GM19193 (cell line): ENCODE data around the gene CACNA1S.

Experiments
- POLR2A ChIP-seq: IDR thresholded peaks from 4 replicates; pipeline ENCODE4 v1.6.1; 2011; ENCODE audit not compliant: insufficient read depth, insufficient read length; ENCODE audit errors: extremely low read depth

CACNA1S gene

DNA sequence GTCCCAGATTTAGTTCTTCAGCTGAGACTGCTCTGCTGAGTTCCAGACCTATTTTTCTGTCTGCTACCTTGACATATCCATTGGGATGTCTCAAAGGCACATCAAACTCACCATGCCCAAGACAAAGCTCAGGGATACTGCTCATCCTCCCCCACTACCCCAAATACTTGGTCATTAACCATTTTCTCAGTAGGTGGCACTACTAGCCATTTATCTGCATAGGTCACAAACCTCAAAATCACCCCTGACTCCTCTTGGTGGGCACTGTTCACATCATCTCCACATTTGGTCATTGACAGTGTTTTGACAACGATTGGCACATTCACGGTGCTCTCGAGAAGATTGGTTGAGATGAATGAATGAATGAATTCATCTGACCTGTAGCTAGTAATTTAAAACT is 32.1 kb downstream of the CACNA1S start:
- no peak for TF ChIP-seq POLR2A

DNA sequence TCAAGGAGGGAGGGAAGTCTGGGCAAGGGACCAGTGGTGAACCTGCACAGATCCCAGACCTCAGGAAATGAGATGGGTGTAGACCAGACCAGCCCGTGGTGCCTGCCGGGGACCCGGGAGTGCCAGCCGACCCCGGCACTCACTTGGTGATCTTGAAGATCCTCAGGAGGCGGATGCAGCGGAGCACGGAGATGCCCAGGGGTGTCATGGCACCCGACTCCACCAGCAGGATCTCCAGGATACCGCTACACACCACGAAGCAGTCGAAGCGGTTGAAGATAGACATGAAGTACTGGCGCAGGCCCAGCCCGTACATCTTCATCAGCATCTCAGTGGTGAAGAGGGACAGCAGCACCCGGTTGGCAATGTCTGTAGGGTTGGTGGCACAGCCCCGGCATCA is 34.5 kb downstream of the CACNA1S start:
- TF ChIP-seq POLR2A: no peak

DNA sequence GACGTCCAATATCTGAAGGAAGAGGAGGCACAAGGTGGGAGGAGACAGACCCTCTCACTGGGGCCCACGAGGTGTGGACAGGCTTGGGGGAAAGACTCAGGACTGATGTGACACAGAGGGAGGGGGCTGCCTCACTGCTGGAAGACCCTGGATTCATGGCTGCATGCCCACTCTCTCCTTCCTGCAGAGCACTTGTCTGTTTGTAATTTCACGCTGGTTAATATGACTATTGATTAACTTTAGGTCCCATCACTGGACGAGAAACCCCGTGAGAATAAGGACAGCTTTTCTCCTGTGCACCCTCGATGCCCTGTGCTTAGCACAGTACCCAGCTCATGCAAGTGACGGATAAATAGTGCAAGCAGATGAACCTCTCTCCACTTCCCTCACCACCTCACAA is 35.1 kb downstream of the CACNA1S start:
- no peak for TF ChIP-seq POLR2A

DNA sequence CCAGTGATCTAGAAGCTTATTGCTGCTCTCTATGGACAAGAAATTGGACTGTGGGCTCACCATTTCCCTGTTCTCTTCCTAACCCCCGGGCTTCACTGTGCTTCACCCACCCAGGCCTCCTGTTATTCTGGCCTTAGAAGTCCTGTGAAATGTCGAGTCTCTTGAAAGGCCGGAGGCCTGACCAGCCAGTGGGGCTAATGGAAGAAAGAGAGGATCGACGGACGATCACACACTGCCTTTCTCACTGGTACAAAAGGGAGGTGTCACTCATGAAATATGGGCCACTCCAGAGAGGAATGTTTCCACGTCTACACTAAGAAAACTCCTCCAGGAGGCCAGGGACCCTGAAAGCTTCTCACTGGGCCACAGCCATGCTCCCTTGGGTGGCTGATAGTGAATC is 36.1 kb downstream of the CACNA1S start:
- TF ChIP-seq POLR2A: no peak

DNA sequence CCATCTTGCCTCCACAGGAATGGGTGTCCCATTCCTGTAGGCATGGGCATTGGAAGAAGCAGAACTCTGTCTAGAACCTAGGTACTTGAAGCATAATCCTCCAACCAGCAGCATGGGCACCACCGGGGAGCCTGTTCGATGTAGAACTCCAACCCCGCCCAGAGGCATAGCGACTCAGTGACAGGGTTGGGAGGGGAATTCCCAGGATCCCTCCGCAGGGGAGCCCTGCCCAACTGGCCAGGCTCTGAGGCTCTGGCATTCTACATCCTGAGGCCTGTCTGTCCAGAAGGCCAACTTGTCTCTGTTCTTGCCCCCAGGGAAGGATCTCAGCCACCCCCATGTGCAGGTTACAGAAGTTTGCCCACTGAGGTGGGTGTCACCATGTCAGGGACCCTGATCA is 38.2 kb downstream of the CACNA1S start:
- TF ChIP-seq POLR2A: no peak

DNA sequence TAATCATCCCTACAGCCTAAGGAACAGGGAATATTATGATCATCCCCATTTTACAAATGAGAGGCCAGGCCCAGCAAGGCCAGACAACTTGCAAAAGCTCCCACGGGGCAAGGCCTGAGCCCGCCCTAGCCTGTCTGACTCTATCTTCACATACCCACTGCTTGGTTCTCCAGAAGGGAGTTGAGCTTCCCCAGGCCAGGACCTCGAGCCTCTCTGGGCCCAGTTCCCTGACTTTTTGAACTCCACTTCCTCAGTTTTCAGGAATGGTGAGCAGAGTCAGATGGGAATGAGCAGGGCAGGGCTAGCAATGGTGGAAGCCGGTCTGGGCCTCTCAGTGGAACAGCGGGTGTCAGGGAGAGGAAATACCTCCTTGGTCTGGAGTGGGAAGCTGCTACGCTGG is 39.3 kb downstream of the CACNA1S start:
- TF ChIP-seq POLR2A: no peak

DNA sequence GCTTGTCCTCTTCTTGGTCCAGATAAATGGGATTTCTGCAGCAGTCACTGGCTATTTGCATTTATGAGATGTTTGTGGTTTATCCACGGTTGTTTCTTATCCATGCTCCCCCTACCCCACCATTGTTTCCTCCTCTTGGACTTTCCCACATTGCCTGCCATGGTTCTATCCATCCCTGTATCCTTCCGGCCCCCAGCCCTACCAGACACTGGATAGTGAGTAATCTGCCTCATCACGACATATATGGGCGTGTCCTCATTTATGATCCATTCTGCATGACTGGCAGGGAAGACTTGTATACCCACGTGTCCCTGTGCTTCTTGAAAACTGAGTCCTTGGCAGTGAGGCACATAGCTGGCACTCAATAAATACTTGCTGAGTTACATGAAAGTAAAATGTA is 40.1 kb downstream of the CACNA1S start:
- TF ChIP-seq POLR2A: no peak

DNA sequence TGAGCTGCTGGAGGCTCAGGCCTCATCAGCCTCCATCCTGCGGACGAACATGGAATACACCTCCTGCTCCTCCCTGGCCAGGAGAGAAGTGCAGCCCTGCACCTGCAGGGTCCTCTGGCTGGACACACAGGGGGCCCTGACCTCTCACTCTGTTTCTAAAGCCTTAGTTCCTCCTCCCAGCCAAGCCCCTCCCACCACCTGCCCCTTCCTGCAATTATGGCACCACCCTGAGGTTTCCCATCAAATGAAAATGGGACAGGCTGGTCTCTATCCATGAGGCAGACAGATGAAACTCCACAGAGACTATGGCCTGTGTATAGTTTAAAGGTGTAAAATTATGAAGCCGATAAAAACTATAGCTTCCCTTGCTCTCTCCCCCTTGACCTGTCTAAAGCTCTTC is 42.6 kb downstream of the CACNA1S start:
- TF ChIP-seq POLR2A: no peak

DNA sequence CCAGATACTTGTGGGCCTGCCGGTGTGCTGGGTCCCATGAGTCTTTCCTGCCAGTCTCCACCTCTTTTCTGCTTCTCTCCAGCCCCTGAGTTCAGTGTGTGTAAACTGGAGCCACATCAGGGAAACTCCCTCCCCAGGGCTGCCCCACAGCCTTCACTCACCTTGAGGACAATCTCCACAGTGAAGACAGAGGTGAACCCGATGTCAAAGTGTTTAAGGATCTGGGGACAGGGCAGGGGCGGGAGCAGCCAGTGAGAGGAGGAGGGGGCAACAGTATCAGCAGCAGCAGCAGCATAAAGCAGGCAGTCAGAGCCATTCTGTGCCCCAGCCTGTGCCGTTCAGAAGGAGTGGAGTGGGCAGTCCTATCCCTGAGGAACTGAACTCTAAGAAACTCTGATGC is 43.2 kb downstream of the CACNA1S start:
- TF ChIP-seq POLR2A: no peak

DNA sequence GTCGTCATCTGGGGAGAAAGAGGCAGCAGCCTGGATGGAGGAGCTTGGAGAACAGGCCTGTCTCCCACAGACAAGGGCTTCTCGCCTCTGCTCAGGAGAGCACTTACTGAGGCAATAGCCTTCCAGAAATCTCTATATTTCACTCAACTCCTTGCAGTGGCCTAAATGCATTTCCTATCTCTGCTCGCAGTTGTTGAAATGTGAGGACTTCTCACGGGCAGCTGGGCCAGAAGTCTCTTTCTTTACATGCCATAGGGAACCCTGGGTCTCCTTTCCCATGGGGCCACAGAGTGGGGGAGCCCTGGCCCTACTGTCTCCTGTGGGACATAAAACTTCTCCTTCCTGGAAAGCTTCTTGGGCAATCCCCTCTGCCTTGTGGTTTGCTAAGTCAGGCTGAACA is 45.2 kb downstream of the CACNA1S start:
- TF ChIP-seq POLR2A: no peak

DNA sequence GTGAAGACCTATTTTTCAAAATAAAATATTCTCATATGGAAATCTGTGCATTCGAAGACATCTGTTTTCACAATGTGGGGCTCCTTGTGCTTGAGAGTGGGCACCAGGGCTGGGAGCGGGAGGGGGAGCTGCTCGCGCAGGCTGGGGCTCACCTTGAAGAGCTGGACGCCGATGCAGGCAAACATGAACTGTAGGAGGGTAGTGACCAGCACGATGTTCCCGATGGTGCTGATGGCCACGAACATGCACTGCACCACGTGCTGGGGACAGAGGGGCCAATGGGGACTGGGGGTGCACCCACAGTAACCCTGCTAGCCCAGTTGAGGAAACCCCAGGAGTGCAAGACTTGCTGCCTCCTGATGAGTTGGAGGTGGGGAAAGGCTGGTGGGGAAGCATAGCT is 46.5 kb downstream of the CACNA1S start:
- no peak for TF ChIP-seq POLR2A

DNA sequence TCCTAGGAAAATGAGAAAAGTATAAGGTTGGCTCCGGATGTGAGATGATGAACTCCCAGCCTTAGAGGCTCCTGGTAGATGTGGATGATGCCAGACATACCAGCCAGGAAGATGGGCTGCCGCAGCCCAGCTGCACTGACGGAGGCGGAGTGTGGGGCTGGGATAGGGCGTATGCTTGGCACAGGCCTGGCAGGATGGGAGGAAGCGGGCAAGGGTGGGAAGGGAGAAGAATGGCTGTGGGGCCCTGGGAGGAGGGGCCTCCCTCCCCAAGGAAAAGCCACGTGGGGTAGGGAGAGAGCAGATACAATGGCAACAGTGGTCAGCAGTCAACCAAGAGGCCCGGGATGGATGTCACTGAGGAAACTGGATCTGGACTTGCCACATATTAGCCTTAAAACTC is 47.4 kb downstream of the CACNA1S start:
- no peak for TF ChIP-seq POLR2A

DNA sequence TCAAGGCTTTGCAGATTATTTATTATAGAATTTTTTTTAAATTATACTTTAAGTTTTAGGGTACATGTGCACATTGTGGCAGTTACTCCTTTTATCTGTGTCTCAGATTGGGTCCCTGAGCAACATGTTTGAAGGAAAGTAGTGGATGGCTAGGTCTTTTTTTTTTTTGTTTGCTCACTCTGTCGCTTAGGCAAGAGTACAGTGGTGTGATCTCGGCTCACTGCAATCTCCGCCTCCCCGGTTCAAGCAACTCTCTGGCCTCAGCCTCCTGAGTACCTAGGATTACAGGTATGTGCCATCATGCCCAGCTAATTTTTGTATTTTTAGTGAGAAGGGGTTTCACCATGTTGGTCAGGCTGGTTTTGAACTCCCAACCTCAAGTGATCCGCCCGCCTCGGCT is 49.1 kb downstream of the CACNA1S start:
- no peak for TF ChIP-seq POLR2A

DNA sequence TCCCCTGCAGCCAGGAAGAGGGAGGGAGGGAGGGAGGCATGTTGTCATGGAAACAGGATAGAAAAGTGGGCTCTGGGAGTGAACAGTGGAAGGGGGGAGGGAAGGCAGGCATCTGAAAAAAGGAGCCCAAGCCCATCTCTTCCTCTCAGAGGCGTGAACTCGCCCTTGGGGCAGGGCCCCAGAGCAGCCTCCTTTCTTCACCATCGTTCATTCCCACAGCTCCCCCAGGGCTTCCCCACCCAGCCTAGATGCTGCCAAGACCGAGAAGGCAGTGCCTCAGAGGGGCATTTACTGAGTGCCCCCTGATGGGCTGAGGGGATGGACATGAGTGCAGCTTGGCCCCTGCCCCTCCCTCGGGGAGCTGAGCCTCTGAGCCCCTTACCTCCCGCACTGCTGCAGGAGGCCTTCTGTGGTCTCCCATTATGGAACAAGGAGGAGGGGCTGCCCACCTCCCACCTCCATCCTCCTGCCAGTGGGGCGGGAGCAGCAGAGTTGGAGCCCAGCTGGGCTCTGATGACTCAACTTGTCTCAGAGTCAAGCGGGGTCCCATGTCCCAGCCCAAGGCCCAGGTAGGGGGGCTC is 49.6 kb downstream of the CACNA1S start:
- TF ChIP-seq POLR2A: no peak

DNA sequence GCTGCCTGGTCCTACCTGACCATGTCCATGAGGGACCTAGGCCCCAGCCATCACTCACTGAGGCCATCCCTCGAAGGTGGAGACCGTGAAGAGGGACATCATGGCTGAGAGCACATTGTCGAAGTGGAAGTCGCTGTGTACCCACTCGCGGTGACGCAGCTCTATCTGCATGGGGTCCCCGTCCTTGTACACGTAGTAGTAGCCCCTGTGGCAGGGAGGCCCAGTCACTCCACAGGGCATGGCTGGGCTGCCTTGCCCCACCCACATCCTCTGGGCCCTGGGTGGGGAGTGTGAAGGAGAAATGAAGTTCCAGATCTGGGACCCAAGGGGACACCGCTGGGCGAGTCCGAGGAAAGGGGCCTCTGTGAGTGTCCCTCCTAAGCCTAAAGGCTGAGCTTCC is 50.3 kb downstream of the CACNA1S start:
- TF ChIP-seq POLR2A: no peak

DNA sequence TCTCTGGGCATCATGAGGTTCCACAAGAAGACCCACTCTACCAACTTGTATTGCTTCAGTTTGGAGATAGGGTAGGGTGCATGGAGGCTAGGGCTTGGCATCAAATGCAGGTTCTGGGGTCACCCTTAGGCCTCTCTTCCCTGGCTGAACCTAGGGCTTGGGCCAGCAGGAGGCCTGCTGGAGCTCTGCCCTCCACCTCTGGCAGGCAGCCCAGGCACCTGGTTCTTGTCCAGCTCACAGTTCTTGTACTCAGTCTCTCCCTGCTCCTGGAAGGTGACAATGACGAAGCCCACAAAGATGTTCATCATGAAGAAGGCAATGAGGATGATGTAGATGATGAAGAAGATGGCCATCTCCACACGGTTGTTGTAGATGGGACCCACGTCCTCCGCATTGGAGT is 51.2 kb downstream of the CACNA1S start:
- no peak for TF ChIP-seq POLR2A

DNA sequence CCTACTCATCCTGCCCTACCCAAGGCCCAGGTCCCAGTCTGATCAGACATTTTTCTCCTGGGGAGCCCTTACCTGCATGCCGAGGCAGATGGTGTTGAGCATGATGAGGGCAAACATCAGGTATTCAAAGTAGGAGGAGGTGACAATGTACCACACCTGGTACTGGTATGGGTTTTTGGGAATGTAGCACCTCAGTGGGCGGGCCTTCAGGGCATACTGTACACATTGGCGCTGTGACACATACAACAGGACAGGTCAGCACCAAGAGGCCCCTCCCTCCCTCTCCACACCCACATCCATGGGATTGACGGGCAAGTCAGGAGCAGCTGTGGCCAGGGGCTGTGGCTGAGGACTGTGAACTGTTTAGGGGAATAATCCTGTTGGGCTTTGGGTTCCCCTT is 51.6 kb downstream of the CACNA1S start:
- no peak for TF ChIP-seq POLR2A
